OCI-LY1 (cell line): ENCODE results near the gene TAS2R20.

ENCODE experiments used
- H2AFZ ChIP-seq: fragments of 200-600 bp; sonication (generic), shearing (Covaris generic); 2 replicates; pipeline ENCODE4 v1.6.0; 2014; ENCODE audit warnings: antibody characterized with exemption, mild to moderate bottlenecking, low read length
- H3F3A ChIP-seq: fragments of 200-600 bp; sonication (generic), shearing (Covaris generic); 2 replicates; pipeline ENCODE4 v1.6.0; 2014; ENCODE audit warnings: mild to moderate bottlenecking, antibody characterized with exemption, low read length, moderate library complexity; ENCODE audit not compliant: insufficient read depth
- H3K27ac ChIP-seq: fragments of 200-600 bp; sonication (generic); 2 replicates; pipeline ENCODE4 v1.5.1; 2014; ENCODE audit warnings: low read length, mixed run types, mild to moderate bottlenecking, low read depth; ENCODE audit not compliant: poor library complexity, severe bottlenecking
- H3K27me3 ChIP-seq: fragments of 200-600 bp; sonication (generic); 2 replicates; pipeline ENCODE4 v1.6.0; 2014; ENCODE audit warnings: antibody characterized with exemption, mild to moderate bottlenecking, low read length, moderate library complexity; ENCODE audit not compliant: insufficient read depth
- H3K36me3 ChIP-seq: fragments of 200-600 bp; sonication (generic); 2 replicates; pipeline ENCODE4 v1.6.1; 2014; ENCODE audit warnings: mild to moderate bottlenecking, antibody characterized with exemption, low read length, moderate library complexity, mixed read lengths; ENCODE audit not compliant: insufficient read depth
- H3K4me1 ChIP-seq: fragments of 200-600 bp; sonication (generic); 2 replicates; pipeline ENCODE4 v1.5.1; 2014; ENCODE audit warnings: mild to moderate bottlenecking, low read length, moderate library complexity; ENCODE audit not compliant: insufficient read depth, severe bottlenecking
- H3K4me2 ChIP-seq: fragments of 200-600 bp; sonication (generic), shearing (Covaris generic); 2 replicates; pipeline ENCODE4 v1.6.1; 2014; ENCODE audit warnings: low read length
- H3K4me3 ChIP-seq: fragments of 200-600 bp; sonication (generic); 2 replicates; pipeline ENCODE4 v1.5.1; 2014; ENCODE audit warnings: low read length, low read depth, mild to moderate bottlenecking, mixed read lengths; ENCODE audit not compliant: poor library complexity, severe bottlenecking
- H3K79me2 ChIP-seq: fragments of 200-600 bp; shearing (Covaris generic); 2 replicates; pipeline ENCODE4 v1.6.1; 2016; ENCODE audit warnings: mixed run types, low read length, mixed read lengths; ENCODE audit not compliant: insufficient read depth
- H3K9ac ChIP-seq: fragments of 200-600 bp; sonication (generic), shearing (Covaris generic); 2 replicates; pipeline ENCODE4 v1.6.1; 2014; ENCODE audit warnings: mild to moderate bottlenecking, low read length, mixed read lengths
- H3K9me2 ChIP-seq: fragments of 200-600 bp; sonication (generic), shearing (Covaris generic); 2 replicates; pipeline ENCODE4 v1.6.1; 2014; ENCODE audit warnings: low read depth, mild to moderate bottlenecking, low read length, mixed read lengths
- H3K9me3 ChIP-seq: fragments of 200-600 bp; shearing (Covaris generic); 2 replicates; pipeline ENCODE4 v1.6.1; 2014; ENCODE audit warnings: low read length, mixed read lengths
- H4K20me1 ChIP-seq: fragments of 200-600 bp; sonication (generic), shearing (Covaris generic); 2 replicates; pipeline ENCODE4 v1.6.0; 2016; ENCODE audit warnings: mild to moderate bottlenecking, low read length; ENCODE audit not compliant: insufficient read depth
- EZH2 ChIP-seq: fragments of 200-600 bp; sonication (generic), shearing (Covaris generic); IDR thresholded peaks from 2 replicates; pipeline ENCODE4 v1.8.0; 2017; ENCODE audit warnings: borderline replicate concordance, mixed run types, mild to moderate bottlenecking, antibody characterized with exemption, low read length, moderate library complexity, mixed read lengths
- TF ChIP-seq, protein P1 (sequence below): fragments of 200-600 bp; sonication (generic), shearing (Covaris generic); IDR thresholded peaks from 2 replicates; pipeline ENCODE4 v1.5.1; 2017; ENCODE audit warnings: mild to moderate bottlenecking, antibody characterized with exemption, low read length, moderate library complexity, mixed read lengths

The TAS2R20 gene

DNA sequence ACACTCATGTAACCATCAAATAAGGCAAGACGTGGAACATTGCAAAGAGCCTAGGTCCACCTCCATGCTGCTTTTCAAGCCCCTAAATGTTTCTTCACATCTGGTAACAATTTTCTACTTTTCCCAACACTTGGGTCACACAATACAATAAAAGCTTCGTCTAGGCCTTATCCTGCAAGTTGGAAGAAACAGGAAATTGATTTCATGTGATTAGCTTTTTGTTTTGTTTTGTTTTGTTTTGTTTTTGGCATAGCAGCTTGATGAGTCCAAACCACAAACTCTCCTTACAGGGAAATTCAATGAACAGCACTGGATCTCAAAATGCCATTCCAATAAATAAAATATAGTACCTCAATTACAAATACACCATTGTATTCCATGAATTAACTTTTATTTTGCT, 30.7 kb downstream of the TAS2R20 start:
- no peaks in the 10 kb centered on the region for H4K20me1 ChIP-seq
- no peak overlapping the region for H2AFZ ChIP-seq
- no peaks in the 10 kb centered on the region for H3F3A ChIP-seq
- no peak overlapping the region for H3K4me2 ChIP-seq
- no peak overlapping the region for H3K27ac ChIP-seq
- no peak for TF ChIP-seq EZH2
- TF ChIP-seq, protein P1, sequence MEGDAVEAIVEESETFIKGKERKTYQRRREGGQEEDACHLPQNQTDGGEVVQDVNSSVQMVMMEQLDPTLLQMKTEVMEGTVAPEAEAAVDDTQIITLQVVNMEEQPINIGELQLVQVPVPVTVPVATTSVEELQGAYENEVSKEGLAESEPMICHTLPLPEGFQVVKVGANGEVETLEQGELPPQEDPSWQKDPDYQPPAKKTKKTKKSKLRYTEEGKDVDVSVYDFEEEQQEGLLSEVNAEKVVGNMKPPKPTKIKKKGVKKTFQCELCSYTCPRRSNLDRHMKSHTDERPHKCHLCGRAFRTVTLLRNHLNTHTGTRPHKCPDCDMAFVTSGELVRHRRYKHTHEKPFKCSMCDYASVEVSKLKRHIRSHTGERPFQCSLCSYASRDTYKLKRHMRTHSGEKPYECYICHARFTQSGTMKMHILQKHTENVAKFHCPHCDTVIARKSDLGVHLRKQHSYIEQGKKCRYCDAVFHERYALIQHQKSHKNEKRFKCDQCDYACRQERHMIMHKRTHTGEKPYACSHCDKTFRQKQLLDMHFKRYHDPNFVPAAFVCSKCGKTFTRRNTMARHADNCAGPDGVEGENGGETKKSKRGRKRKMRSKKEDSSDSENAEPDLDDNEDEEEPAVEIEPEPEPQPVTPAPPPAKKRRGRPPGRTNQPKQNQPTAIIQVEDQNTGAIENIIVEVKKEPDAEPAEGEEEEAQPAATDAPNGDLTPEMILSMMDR = no peak
- H3K4me3 ChIP-seq = no peak overlapping the region
- no peaks in the 10 kb centered on the region for H3K79me2 ChIP-seq
- H3K9me3 ChIP-seq = no peaks in the 10 kb centered on the region
- no peaks in the 10 kb centered on the region for H3K36me3 ChIP-seq
- H3K27me3 ChIP-seq = no peaks in the 10 kb centered on the region
- no peak overlapping the region for H3K9ac ChIP-seq
- no peaks in the 10 kb centered on the region for H3K9me2 ChIP-seq
- no peaks in the 10 kb centered on the region for H3K4me1 ChIP-seq

DNA sequence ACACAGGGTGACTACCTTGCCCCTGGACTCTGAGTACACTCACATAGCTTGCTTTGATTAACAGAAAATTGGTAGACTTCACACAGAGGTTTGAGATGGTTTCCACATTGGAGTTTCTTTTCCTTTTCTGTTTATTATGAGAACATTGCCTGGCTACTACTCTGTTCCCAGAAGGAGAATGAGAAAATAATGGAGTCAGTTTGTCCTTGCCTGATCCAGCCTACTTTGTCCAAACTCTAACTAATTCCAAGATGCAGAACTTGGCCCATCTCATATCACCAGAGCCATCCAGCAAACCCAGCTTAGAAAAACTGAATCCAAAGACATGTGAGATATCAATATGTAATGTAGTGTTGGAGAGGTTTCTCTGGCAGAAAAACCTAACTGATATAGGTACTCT, 31.8 kb downstream of the TAS2R20 start:
- H3K9ac ChIP-seq = no peak overlapping the region
- no peak overlapping the region for H3K4me3 ChIP-seq
- no peak overlapping the region for H2AFZ ChIP-seq
- no peak overlapping the region for H3K27ac ChIP-seq
- TF ChIP-seq EZH2 = no peak
- TF ChIP-seq, protein P1 = no peak
- H3K79me2 ChIP-seq = no peaks in the 10 kb centered on the region
- H3K9me3 ChIP-seq = no peaks in the 10 kb centered on the region
- no peaks in the 10 kb centered on the region for H3K9me2 ChIP-seq
- H3K4me1 ChIP-seq = no peaks in the 10 kb centered on the region
- no peaks in the 10 kb centered on the region for H4K20me1 ChIP-seq
- H3K27me3 ChIP-seq = no peaks in the 10 kb centered on the region
- H3K36me3 ChIP-seq = no peaks in the 10 kb centered on the region
- no peak overlapping the region for H3K4me2 ChIP-seq
- H3F3A ChIP-seq = no peaks in the 10 kb centered on the region

DNA sequence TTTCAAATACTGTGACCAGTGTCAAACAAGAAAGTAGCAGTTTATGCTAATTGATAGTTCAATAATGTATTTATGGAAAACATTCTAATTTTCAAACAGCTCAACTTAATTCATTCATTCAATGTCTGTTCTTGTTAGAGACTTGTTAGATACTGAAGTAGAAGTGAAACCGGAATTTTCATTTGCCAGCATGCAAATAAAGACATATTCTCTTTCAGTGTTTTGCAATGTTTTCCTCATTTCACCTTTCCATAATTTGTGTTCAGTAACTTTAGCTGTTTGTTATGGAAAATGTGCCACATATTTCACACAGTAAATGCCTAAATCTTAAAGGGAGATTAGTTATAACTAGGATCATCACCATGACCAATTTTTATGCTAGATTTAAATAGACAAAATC, 32.6 kb downstream of the TAS2R20 start:
- TF ChIP-seq, protein P1 = no peak
- TF ChIP-seq EZH2 = no peak

More for the DNA sequence above, 32.6 kb downstream of the TAS2R20 start:
- Histone ChIP-seq H3K27ac (no peak overlapping the region), H3K79me2 (no peaks in the 10 kb centered on the region), H3F3A (no peaks in the 10 kb centered on the region), H3K4me1 (no peaks in the 10 kb centered on the region), H3K4me3 (no peak overlapping the region), H4K20me1 (no peaks in the 10 kb centered on the region), H3K9ac (no peak overlapping the region), H3K9me2 (no peaks in the 10 kb centered on the region), H2AFZ (no peak overlapping the region), H3K27me3 (no peaks in the 10 kb centered on the region), H3K36me3 (no peaks in the 10 kb centered on the region), H3K9me3 (no peaks in the 10 kb centered on the region), H3K4me2 (no peak overlapping the region)
